Neutrophil (primary cell): Measurements from ENCODE around the gene HTR2A.
"Not testable (repeated sequence)": the region's sequence is repeated elsewhere in the genome, so short reads cannot be mapped to it uniquely, and the experiment has no call there.

ENCODE experiments used
- H3K27ac ChIP-seq: fragments of 200-600 bp; sonication (generic); 2 replicates; pipeline ENCODE4 v1.5.1; 2016; ENCODE audit warnings: mild to moderate bottlenecking, moderate library complexity
- H3K27me3 ChIP-seq: fragments of 200-600 bp; sonication (generic); 2 replicates; pipeline ENCODE4 v1.6.0; 2016; ENCODE audit warnings: mild to moderate bottlenecking
- H3K36me3 ChIP-seq: fragments of 200-600 bp; sonication (generic); 2 replicates; pipeline ENCODE4 v1.5.1; 2017
- H3K4me1 ChIP-seq, 2 experiments: fragments of 200-600 bp in 1 of 2; sonication (generic) in 1 of 2; 1 replicate in 1 of 2; 2 replicates in 1 of 2; pipeline versions ENCODE4 v1.5.1 to v1.6.1; 2013 to 2016; ENCODE audit warnings: low read depth in 1 of 2, low read length in 1 of 2, mild to moderate bottlenecking in 1 of 2, moderate library complexity in 1 of 2; ENCODE audit not compliant: control insufficient read depth in 1 of 2, insufficient read depth in 1 of 2
- H3K4me3 ChIP-seq, 2 experiments: fragments of 200-600 bp in 1 of 2; sonication (generic) in 1 of 2; 1 replicate in 1 of 2; 2 replicates in 1 of 2; pipeline ENCODE4 v1.5.1; 2013 to 2016; ENCODE audit warnings: low read depth in 1 of 2, low read length in 1 of 2, mild to moderate bottlenecking in 1 of 2, moderate library complexity in 1 of 2
- H3K9me3 ChIP-seq: fragments of 200-600 bp; sonication (generic); 2 replicates; pipeline ENCODE4 v1.5.1; 2016
- CTCF ChIP-seq: fragments of 200-600 bp; sonication (generic); IDR thresholded peaks from 2 replicates; pipeline ENCODE4 v1.5.1; 2016; ENCODE audit warnings: antibody characterized with exemption

HTR2A gene

GRCh38 chr13:46817095-46817494 lies 79.8 kb downstream of the HTR2A start:
- Histone ChIP-seq H3K27me3 (no peaks in the 10 kb centered on the region), H3K4me3 (no peak overlapping the region), H3K9me3 (no peaks in the 10 kb centered on the region), H3K4me1 (no peaks in the 10 kb centered on the region), H3K27ac (no peak overlapping the region), H3K36me3 (no peaks in the 10 kb centered on the region)
- TF ChIP-seq CTCF: no peak

- H3K9me3 ChIP-seq: no peaks in the 10 kb centered on the region
- H3K27ac ChIP-seq: no peak overlapping the region
- no peaks in the 10 kb centered on the region for H3K27me3 ChIP-seq
- no peak for TF ChIP-seq CTCF
- no peak overlapping the region for H3K4me3 ChIP-seq
- H3K4me1 ChIP-seq: no peaks in the 10 kb centered on the region
- H3K36me3 ChIP-seq: no peaks in the 10 kb centered on the region
Observed at GRCh38 chr13:46816371-46816770, 80.5 kb downstream of the HTR2A start.

- Histone ChIP-seq H3K27ac (no peak overlapping the region), H3K4me1 (no peaks in the 10 kb centered on the region), H3K4me3 (no peak overlapping the region), H3K9me3 (no peaks in the 10 kb centered on the region), H3K27me3 (no peaks in the 10 kb centered on the region), H3K36me3 (no peaks in the 10 kb centered on the region)
- TF ChIP-seq CTCF: no peak
Observed at GRCh38 chr13:46812301-46812797, 84.5 kb downstream of the HTR2A start.

GRCh38 chr13:46810440-46810839 lies 86.4 kb downstream of the HTR2A start:
- H3K36me3 ChIP-seq: no peaks in the 10 kb centered on the region
- no peak overlapping the region for H3K27ac ChIP-seq
- no peaks in the 10 kb centered on the region for H3K9me3 ChIP-seq
- H3K4me3 ChIP-seq: no peak overlapping the region
- TF ChIP-seq CTCF: no peak
- H3K27me3 ChIP-seq: no peaks in the 10 kb centered on the region
- no peaks in the 10 kb centered on the region for H3K4me1 ChIP-seq

GRCh38 chr13:46804921-46805320 lies 91.9 kb downstream of the HTR2A start:
- not testable (repeated sequence) for H3K36me3 ChIP-seq

GRCh38 chr13:46804391-46804815 lies 92.5 kb downstream of the HTR2A start:
- Histone ChIP-seq H3K27ac (no peak overlapping the region), H3K4me1 (no peaks in the 10 kb centered on the region), H3K36me3 (no peaks in the 10 kb centered on the region), H3K9me3 (no peaks in the 10 kb centered on the region), H3K4me3 (no peak overlapping the region), H3K27me3 (no peaks in the 10 kb centered on the region)
- no peak for TF ChIP-seq CTCF

More at GRCh38 chr13:46804921-46805320, 91.9 kb downstream of the HTR2A start:
- H3K4me1 ChIP-seq, H3K9me3 ChIP-seq, H3K4me3 ChIP-seq, H3K27me3 ChIP-seq, H3K27ac ChIP-seq: not testable (repeated sequence)
